ENCODE measurements around the gene RTTN. TPM values are rescaled to one million over a fixed set of nuclear protein-coding genes. Genes with fewer than 3 reads are reported as not detected.

RTTN gene
- total and polyA plus RNA-seq, 2 of the 4 experiments (the other 2 are of a cell fraction), result 5.8 to 19.9 TPM

GRCh38 chr18:70019991-70020390, 185.5 kb downstream of the RTTN start:
- Histone ChIP-seq H3K36me3 (ENCODE audit: control insufficient read depth, insufficient read depth, low read length) (peaks cover 6% of the 10 kb centered on the region; the same call in 1 of the 2 replicates), H3K9me3 (ENCODE audit: control insufficient read depth, insufficient read depth, low read length) (no peaks in the 10 kb centered on the region), H4K91ac (ENCODE audit: insufficient read depth, low read depth, low read length) (no peak overlapping the region), H4K20me1 (ENCODE audit: insufficient read depth, low read length) (no peaks in the 10 kb centered on the region), H3K9ac (ENCODE audit: low read depth, low read length) (no peak overlapping the region), H2BK120ac (ENCODE audit: low read depth, low read length) (no peak overlapping the region), H2BK15ac (ENCODE audit: low read depth, low read length) (no peak overlapping the region), H3K4me1 (ENCODE audit: control insufficient read depth, insufficient read depth, low read length) (no peaks in the 10 kb centered on the region), H3K4me2 (ENCODE audit: low read depth, low read length) (no peak overlapping the region), H3K4ac (ENCODE audit: low read depth, low read length) (no peak overlapping the region), H3K4me3 (ENCODE audit: insufficient read depth, low read depth, low read length) (no peak overlapping the region), H4K8ac (ENCODE audit: low read depth in 2 of 2, low read length in 2 of 2) (no peak overlapping the region), H4K5ac (ENCODE audit: low read depth, low read length) (no peak overlapping the region), H2AFZ (replicated peaks; ENCODE audit: low read length, poor library complexity) (no peak overlapping the region), H2AK5ac (ENCODE audit: low read depth, low read length) (no peak overlapping the region), H2BK20ac (ENCODE audit: low read depth, low read length) (no peak overlapping the region), H3K18ac (ENCODE audit: low read depth, low read length) (no peak overlapping the region), H3K27ac (ENCODE audit: insufficient read depth, low read length) (no peak overlapping the region), H2BK5ac (ENCODE audit: low read depth, low read length, poor library complexity, severe bottlenecking) (no peak overlapping the region), H3K14ac (replicated peaks; ENCODE audit: low read depth, low read length) (no peak overlapping the region), H3K9me1 (ENCODE audit: insufficient read depth, low read length) (no peaks in the 10 kb centered on the region; the same call in 1 of the 2 replicates), H3K79me1 (ENCODE audit: low read depth in 1 of 2, low read length in 2 of 2) (no peaks in the 10 kb centered on the region), H3K23ac (ENCODE audit: low read depth, low read length) (no peak overlapping the region), H3K56ac (ENCODE audit: extremely low read depth, insufficient read depth, low read length) (no peak overlapping the region), H3K27me3 (ENCODE audit: control insufficient read depth, insufficient read depth, low read length) (no peaks in the 10 kb centered on the region), H2AK9ac (replicated peaks; ENCODE audit: low read depth, low read length, poor library complexity) (no peak overlapping the region)
- ChIA-PET POLR2A (ENCODE audit: unreplicated experiment) (no interaction called here), CTCF (interaction anchor here (0.5 kb wide), 1 partner anchor 75 kb away, joined by 3 read pairs; no protein-coding TSS in a partner anchor)
- intact Hi-C loops (cut with micrococcal nuclease), result no loop called here
- no CpG with 5 or more reads among the region's 2 CpGs for WGBS, 2 experiments (ENCODE audit: extremely low coverage in 2 of 2, insufficient read length in 1 of 2)
- DNase-seq (no peak), ATAC-seq (ENCODE audit: low read depth) (no peak)
- no peak for TF ChIP-seq FOS (IDR thresholded peaks at IDR 0.05; ENCODE audit: low read depth, low read length)
- TF ChIP-seq POLR2A (IDR thresholded peaks at IDR 0.05; ENCODE audit: low read depth, low read length), result no peak
- no peak for TF ChIP-seq MAZ (IDR thresholded peaks at IDR 0.05; ENCODE audit: borderline replicate concordance, low read depth, low read length)
- TF ChIP-seq CEBPB (IDR thresholded peaks at IDR 0.05; ENCODE audit: low read depth, low read length), result no peak
- TF ChIP-seq RAD21 (IDR thresholded peaks at IDR 0.05; ENCODE audit: low read length), result no peak
- no peak for TF ChIP-seq MAFK (IDR thresholded peaks at IDR 0.05; ENCODE audit: low read depth, low read length)
- dilution Hi-C loops (cut with HindIII; ENCODE audit: low sequenced_read_pairs, unreplicated experiment), result no loop called here
- in situ Hi-C loops (cut with MboI; ENCODE audit: low sequenced_read_pairs), result no loop called here
- no TSS peak for BruUV-seq (replicated peaks)
